Uterus (tissue), 4 donors: Measurements from ENCODE around the gene ZNF331. TPM values are rescaled to one million over a fixed set of nuclear protein-coding genes. Genes with fewer than 3 reads are reported as not detected.

Experiments
- DNase-seq, 2 donors: peaks; one replicate each; pipeline ENCODE4 v3.0.0-alpha.2; 2019 to 2020
- H3K27ac ChIP-seq, 2 donors: fragments of 200-600 bp; sonication (generic); 1 replicate in 1 of 2; 2 replicates in 1 of 2; pipeline ENCODE4 v1.5.1; 2016 to 2018
- H3K27me3 ChIP-seq, 2 donors: fragments of 200-600 bp; sonication (generic); one replicate each; pipeline ENCODE4 v1.5.1; 2018 to 2019; ENCODE audit warnings: control low read depth in 1 of 2
- H3K36me3 ChIP-seq, 2 donors: fragments of 200-600 bp; sonication (generic); one replicate each; pipeline ENCODE4 v1.5.1; 2019; ENCODE audit warnings: control low read depth in 1 of 2
- H3K4me1 ChIP-seq, 2 donors: fragments of 200-600 bp; sonication (generic); one replicate each; pipeline ENCODE4 v1.5.1; 2018 to 2019; ENCODE audit warnings: control low read depth in 1 of 2
- H3K4me3 ChIP-seq, 2 donors: fragments of 200-600 bp; sonication (generic); 1 replicate in 1 of 2; 2 replicates in 1 of 2; pipeline ENCODE4 v1.5.1; 2018 to 2019; ENCODE audit warnings: mild to moderate bottlenecking in 1 of 2
- H3K9me3 ChIP-seq, 2 donors: fragments of 200-600 bp; sonication (generic); one replicate each; pipeline ENCODE4 v1.5.1; 2019; ENCODE audit warnings: control low read depth in 1 of 2
- POLR2A ChIP-seq, 2 donors: fragments of 450-650 bp; IDR thresholded peaks; one replicate each; pipeline ENCODE4 v1.6.1; 2016; ENCODE audit warnings: antibody characterized with exemption in 2 of 2, mild to moderate bottlenecking in 1 of 2, moderate library complexity in 1 of 2
- intact Hi-C: fragments of 100-400 bp; cut with DNase I; formaldehyde crosslinking; loops from one replicate; pipeline ENCODE4 v1.15.1; 2023; ENCODE audit warnings: low total_unique reads
- total RNA-seq, 4 donors: library from RNA; depleted of rRNA in 3 of 4; stranded (reverse); fragments of >200 nt in 3 of 4; gene quantifications; one replicate each; pipeline versions ENCODE4 v1.1.0 to v1.2.4, GENCODE V29; 2014 to 2023
- TF ChIP-seq, protein P1 (sequence below), 4 experiments: fragments of 200-600 bp in 2 of 4; fragments of 450-650 bp in 2 of 4; sonication (generic) in 2 of 4; IDR thresholded peaks; one replicate each; pipeline ENCODE4 v1.5.1; 2016 to 2019; ENCODE audit warnings: antibody characterized with exemption in 4 of 4, mild to moderate bottlenecking in 2 of 4, moderate library complexity in 1 of 4
- donor health status: DM: yes; HTN: yes; CAD: no.

ZNF331 gene
- total RNA-seq, 4 donors from 2014 or later = 9.4 to 39.0 (median 17.0) TPM

DNA sequence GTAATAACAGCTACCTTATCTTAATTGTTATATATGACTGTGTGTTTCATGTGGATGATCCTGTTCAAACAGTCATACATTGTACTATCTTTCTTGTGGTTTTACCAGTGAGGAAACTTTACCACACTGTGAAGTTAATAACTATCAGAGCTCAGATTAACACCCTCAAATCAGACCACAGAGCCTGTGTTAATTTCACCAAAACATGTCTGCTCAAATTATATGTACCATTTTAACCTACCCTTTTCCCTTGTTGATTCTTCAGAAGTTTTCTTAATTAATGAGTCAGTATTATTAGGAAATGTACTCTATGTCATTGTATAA, 1.8 kb upstream of the ZNF331 start:
- Histone ChIP-seq H3K4me3 (no peak overlapping the region), H3K27me3 (no peaks in the 10 kb centered on the region), H3K4me1 (no peaks in the 10 kb centered on the region), H3K9me3 (no peaks in the 10 kb centered on the region), H3K27ac (no peak overlapping the region), H3K36me3 (no peaks in the 10 kb centered on the region)
- intact Hi-C loops = no loop called here
- DNase-seq = no peak
- TF ChIP-seq, protein P1, sequence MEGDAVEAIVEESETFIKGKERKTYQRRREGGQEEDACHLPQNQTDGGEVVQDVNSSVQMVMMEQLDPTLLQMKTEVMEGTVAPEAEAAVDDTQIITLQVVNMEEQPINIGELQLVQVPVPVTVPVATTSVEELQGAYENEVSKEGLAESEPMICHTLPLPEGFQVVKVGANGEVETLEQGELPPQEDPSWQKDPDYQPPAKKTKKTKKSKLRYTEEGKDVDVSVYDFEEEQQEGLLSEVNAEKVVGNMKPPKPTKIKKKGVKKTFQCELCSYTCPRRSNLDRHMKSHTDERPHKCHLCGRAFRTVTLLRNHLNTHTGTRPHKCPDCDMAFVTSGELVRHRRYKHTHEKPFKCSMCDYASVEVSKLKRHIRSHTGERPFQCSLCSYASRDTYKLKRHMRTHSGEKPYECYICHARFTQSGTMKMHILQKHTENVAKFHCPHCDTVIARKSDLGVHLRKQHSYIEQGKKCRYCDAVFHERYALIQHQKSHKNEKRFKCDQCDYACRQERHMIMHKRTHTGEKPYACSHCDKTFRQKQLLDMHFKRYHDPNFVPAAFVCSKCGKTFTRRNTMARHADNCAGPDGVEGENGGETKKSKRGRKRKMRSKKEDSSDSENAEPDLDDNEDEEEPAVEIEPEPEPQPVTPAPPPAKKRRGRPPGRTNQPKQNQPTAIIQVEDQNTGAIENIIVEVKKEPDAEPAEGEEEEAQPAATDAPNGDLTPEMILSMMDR (IDR thresholded peaks at IDR 0.05) = no peak
- TF ChIP-seq POLR2A (IDR thresholded peaks at IDR 0.05) = no peak

DNA sequence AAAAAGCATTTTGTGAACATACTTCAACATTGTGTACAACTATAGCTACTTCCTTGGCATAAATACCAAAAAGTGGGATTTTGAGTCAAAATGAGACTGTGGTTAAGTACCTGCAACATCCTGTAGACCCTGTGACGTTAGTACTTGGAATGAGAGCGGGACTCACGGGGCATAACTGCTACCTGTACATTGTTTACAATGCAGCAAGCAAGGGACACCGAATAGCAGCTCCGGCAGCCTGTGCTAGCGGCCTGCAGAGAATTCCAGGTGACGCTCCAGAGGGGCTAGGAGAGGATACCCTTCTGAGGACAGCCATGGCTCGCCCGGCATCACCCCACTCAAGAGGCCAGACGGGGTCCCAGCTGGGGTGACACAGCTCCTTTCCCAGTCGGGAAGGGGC, 824 bp upstream of the ZNF331 start:
- DNase-seq = no peak
- no peaks in the 10 kb centered on the region for H3K4me1 ChIP-seq
- H3K4me3 ChIP-seq = peak overlapping the region; percentile 52 to 56
- intact Hi-C loops = no loop called here
- TF ChIP-seq, protein P1 (IDR thresholded peaks at IDR 0.05) = no peak
- no peak for TF ChIP-seq POLR2A (IDR thresholded peaks at IDR 0.05)
- H3K9me3 ChIP-seq = no peaks in the 10 kb centered on the region
- H3K27ac ChIP-seq = peak overlapping the region; percentile 73 to 77
- H3K27me3 ChIP-seq = no peaks in the 10 kb centered on the region
- no peaks in the 10 kb centered on the region for H3K36me3 ChIP-seq

DNA sequence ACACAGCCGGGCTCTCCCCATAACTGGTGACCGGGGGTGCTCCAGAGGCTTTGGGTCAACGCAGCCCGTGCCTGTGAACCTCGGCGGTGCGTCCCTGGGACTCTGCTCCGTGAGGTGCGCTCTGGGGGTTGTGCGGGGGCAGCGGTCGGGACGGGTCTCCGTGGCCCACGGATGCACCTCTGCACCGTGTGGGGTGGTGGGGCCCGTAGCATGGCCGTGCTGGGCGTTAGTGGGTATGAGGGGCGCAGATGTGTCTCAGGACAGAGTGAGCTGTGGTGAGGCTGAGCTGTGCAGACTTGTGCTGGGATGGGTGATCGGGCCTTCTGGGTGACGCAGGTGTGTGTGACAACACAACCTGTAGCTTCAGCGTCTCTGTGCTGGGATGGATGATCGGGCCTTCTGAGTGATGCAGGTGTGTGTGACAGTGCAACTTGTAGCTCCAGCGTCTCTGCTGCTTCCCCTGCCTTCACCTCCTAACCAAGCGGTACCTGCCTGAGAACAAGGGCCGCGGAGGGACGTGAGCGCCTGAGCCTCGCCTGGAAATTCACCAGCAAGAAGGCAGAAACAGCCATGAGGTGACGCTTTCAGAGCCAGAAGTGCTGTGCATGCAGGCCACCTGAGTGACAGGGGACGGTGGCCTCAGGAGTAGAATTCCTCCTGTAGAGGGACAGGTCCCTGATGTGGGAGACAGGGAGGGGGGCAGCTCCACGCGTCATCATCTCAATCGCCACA, 599 bp downstream of the ZNF331 start:
- TF ChIP-seq, protein P1 (IDR thresholded peaks at IDR 0.05) = no peak
- TF ChIP-seq POLR2A (IDR thresholded peaks at IDR 0.05) = no peak
- Histone ChIP-seq H3K36me3 (no peaks in the 10 kb centered on the region), H3K27ac (peak overlapping the region; percentile 66 to 77), H3K27me3 (no peaks in the 10 kb centered on the region), H3K4me1 (no peaks in the 10 kb centered on the region), H3K9me3 (no peaks in the 10 kb centered on the region), H3K4me3 (peak overlapping the region; percentile 52 to 56)
- no peak for DNase-seq
- intact Hi-C loops = no loop called here

DNA sequence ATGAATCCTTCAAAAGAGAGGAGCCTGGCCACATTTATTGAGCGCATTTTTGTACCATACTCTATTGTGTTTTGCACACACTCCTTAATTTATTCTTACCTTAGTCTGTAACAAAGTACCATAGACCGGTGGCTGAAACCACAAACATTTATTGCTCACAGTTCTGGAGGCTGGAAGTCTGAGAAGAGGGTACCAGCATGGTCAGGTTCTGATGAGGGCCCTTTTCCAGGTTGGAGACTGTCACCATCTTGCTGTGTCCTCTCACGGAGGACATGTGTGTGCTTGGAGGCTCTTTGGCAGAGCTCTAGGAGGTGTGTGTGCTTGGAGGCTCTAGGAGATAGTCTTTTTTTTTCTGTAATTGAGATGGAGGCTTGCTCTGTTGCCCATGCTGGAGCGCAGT, 2.1 kb downstream of the ZNF331 start:
- Histone ChIP-seq H3K27me3 (no peaks in the 10 kb centered on the region), H3K9me3 (no peaks in the 10 kb centered on the region), H3K36me3 (no peaks in the 10 kb centered on the region), H3K27ac (no peak overlapping the region), H3K4me3 (no peak overlapping the region), H3K4me1 (no peaks in the 10 kb centered on the region)
- TF ChIP-seq, protein P1 (IDR thresholded peaks at IDR 0.05) = no peak
- no peak for TF ChIP-seq POLR2A (IDR thresholded peaks at IDR 0.05)
- no peak for DNase-seq
- intact Hi-C loops = no loop called here

DNA sequence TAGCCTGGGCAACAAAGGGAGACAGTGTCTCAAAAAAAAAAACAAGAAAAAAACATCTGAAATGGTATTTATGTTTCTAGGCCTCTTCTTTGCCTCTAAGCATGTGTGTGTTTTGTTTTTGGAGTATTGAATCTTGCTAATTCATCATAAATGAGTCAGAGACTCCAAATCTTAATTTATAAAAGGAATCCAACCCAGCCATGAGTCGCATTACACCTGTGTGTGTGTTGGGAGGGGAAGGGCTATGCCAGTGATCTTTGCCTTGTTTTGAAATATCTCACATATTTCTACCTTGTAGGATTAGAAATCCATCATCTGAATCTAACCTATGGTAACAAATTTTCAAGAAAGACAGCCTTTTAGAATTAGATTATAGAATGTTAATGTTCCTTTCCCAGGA, 4.0 kb downstream of the ZNF331 start:
- Histone ChIP-seq H3K36me3 (no peaks in the 10 kb centered on the region), H3K4me1 (no peaks in the 10 kb centered on the region), H3K27me3 (no peaks in the 10 kb centered on the region), H3K27ac (no peak overlapping the region), H3K9me3 (no peaks in the 10 kb centered on the region), H3K4me3 (no peak overlapping the region)
- intact Hi-C loops = no loop called here
- DNase-seq = no peak
- TF ChIP-seq POLR2A (IDR thresholded peaks at IDR 0.05) = no peak
- TF ChIP-seq, protein P1 (IDR thresholded peaks at IDR 0.05) = no peak
